GM12878 (cell line): ENCODE measurements around the gene ALMS1. TPM values are rescaled to one million over a fixed set of nuclear protein-coding genes. Genes with fewer than 3 reads are reported as not detected.

Source experiments
- ATAC-seq: fragments of 200-7000 bp; cut with Tn5 transposase; 3 replicates; pipeline ENCODE4 v1.9.1; 2020; ENCODE audit warnings: mild to moderate bottlenecking, moderate library complexity
- BruUV-seq: library from RNA; stranded (reverse); fragments of 400-500 nt; replicated peaks from 2 replicates; lab custom pipeline; 2021; lab: Mats Ljungman, UMichigan
- CTCF ChIA-PET: fragments of 300-600 bp; sonication (Branson Sonifier 250); formaldehyde crosslinking; extraction: SDS; loops from one replicate; lab custom pipeline; 2021; ENCODE audit warnings: inconsistent platforms; lab: Yijun Ruan, JAX
- POLR2A ChIA-PET: fragments of 350-600 bp; formaldehyde crosslinking; extraction: SDS; loops from one replicate; lab custom pipeline; 2021; ENCODE audit warnings: inconsistent platforms; lab: Charles Lee
- RAD21 ChIA-PET: fragments of 300-600 bp; sonication (Branson Sonifier 250); formaldehyde crosslinking; loops from one replicate; lab custom pipeline; 2023; ENCODE audit warnings: antibody characterized with exemption; ENCODE audit not compliant: unreplicated experiment; lab: Charles Lee
- SMC1A ChIA-PET: fragments of 300-600 bp; sonication (Branson Sonifier 250); formaldehyde crosslinking; loops from one replicate; lab custom pipeline; 2023; ENCODE audit not compliant: unreplicated experiment, uncharacterized antibody; lab: Charles Lee
- DNase-seq: peaks from one replicate; pipeline ENCODE4 v3.0.0-alpha.2; 2011; ENCODE audit warnings: low read depth, low spot score
- FAIRE-seq: peaks from 3 replicates; lab custom pipeline; 2011; peaks lifted over from hg19 to GRCh38; lab: Jason Lieb, UNC
- H2AFZ ChIP-seq: 2 replicates; pipeline ENCODE4 v1.6.0; 2011; ENCODE audit warnings: low read depth, low read length, control low read depth; ENCODE audit not compliant: control insufficient read depth
- H3K27ac ChIP-seq: 2 replicates; pipeline ENCODE4 v1.5.1; 2011; ENCODE audit warnings: control low read depth; ENCODE audit not compliant: control insufficient read depth, insufficient read depth
- H3K27me3 ChIP-seq, 2 experiments: replicated peaks in 1 of 2; 2 replicates each; pipeline versions ENCODE4 v1.6.0 to v1.6.1; 2011; ENCODE audit warnings: low read length in 1 of 2; ENCODE audit not compliant: control insufficient read depth in 2 of 2, insufficient read depth in 2 of 2
- H3K36me3 ChIP-seq, 2 experiments: 2 replicates each; pipeline ENCODE4 v1.5.1; 2011; ENCODE audit warnings: low read length in 1 of 2; ENCODE audit not compliant: control insufficient read depth in 2 of 2, insufficient read depth in 2 of 2
- H3K4me1 ChIP-seq: 2 replicates; pipeline ENCODE4 v1.6.1; 2011; ENCODE audit warnings: mild to moderate bottlenecking, low read length, moderate library complexity, mixed read lengths; ENCODE audit not compliant: control insufficient read depth, insufficient read depth
- H3K4me2 ChIP-seq: 2 replicates; pipeline ENCODE4 v1.6.0; 2011; ENCODE audit warnings: control low read depth; ENCODE audit not compliant: control insufficient read depth, insufficient read depth
- H3K4me3 ChIP-seq: fragments of 200-600 bp; sonication (generic); 2 replicates; pipeline ENCODE4 v1.5.1; 2016
- H3K79me2 ChIP-seq: 2 replicates; pipeline ENCODE4 v1.6.0; 2011; ENCODE audit warnings: low read length; ENCODE audit not compliant: control insufficient read depth, insufficient read depth
- H3K9ac ChIP-seq: 2 replicates; pipeline ENCODE4 v1.8.0; 2011; ENCODE audit warnings: low read length, control low read depth, mixed read lengths; ENCODE audit not compliant: control insufficient read depth, insufficient read depth
- H3K9me3 ChIP-seq: replicated peaks from 3 replicates; pipeline ENCODE4 v1.5.1; 2011; ENCODE audit warnings: mild to moderate bottlenecking, low read length; ENCODE audit not compliant: control insufficient read depth, insufficient read depth
- H4K20me1 ChIP-seq: 2 replicates; pipeline ENCODE4 v1.6.0; 2011; ENCODE audit not compliant: control insufficient read depth, insufficient read depth
- ASH2L ChIP-seq: fragments of 300-600, 200-600 bp; sonication (generic); IDR thresholded peaks from 2 replicates; pipeline ENCODE4 v1.6.1; 2017; ENCODE audit warnings: low read depth, mild to moderate bottlenecking, borderline replicate concordance
- CREB1 ChIP-seq: IDR thresholded peaks from 2 replicates; pipeline ENCODE4 v1.6.1; 2012; ENCODE audit warnings: low read depth, mild to moderate bottlenecking, inconsistent platforms
- FOXK2 ChIP-seq: fragments of 450-650 bp; IDR thresholded peaks from 2 replicates; pipeline ENCODE4 v1.6.1; 2017; ENCODE audit warnings: mild to moderate bottlenecking, moderate library complexity
- RB1 ChIP-seq: fragments of 450-650 bp; formaldehyde crosslinking; IDR thresholded peaks from 2 replicates; pipeline ENCODE4 v1.6.1; 2017; ENCODE audit warnings: mild to moderate bottlenecking, borderline replicate concordance
- SP1 ChIP-seq: IDR thresholded peaks from one replicate; pipeline ENCODE4 v1.6.1; 2011; ENCODE audit warnings: low read depth, low read length
- ZNF687 ChIP-seq: fragments of 450-650 bp; IDR thresholded peaks from 2 replicates; pipeline ENCODE4 v1.6.1; 2017; ENCODE audit warnings: mild to moderate bottlenecking, moderate library complexity
- WGBS: methylation state at CpG from one replicate; pipeline ENCODE4 v1.1.6; 2016; ENCODE audit warnings: low lambda C conversion rate; ENCODE audit not compliant: insufficient replicate concordance, insufficient coverage; ENCODE audit errors: missing lambda C conversion rate; 5-methylcytosine and 5-hydroxymethylcytosine counted together
- in situ Hi-C: fragments of 300-500 bp; cut with MboI; formaldehyde crosslinking; loops from 9 replicates; pipeline ENCODE4 v1.14.3; 2018; ENCODE audit warnings: mixed read lengths
- intact Hi-C: fragments of 100-400 bp; cut with micrococcal nuclease; formaldehyde crosslinking; loops from one replicate; pipeline ENCODE4 v1.14.2; 2022; ENCODE audit not compliant: unreplicated experiment
- polyA plus RNA-seq, 11 experiments: library from polyadenylated mRNA; depleted of rRNA in 4 of 11; unstranded in 6 of 11; stranded (reverse) in 5 of 11; fragments of >200 nt; fragmentation: Nextera tagmentation in 4 of 11; fragmentation: Illumina TruSeq in 1 of 11; extraction: Ambion mirVana in 4 of 11; extraction: Trizol in 1 of 11; gene quantifications; 1 replicate in 1 of 11; 2 replicates in 10 of 11; pipeline versions ENCODE4 v1.2.1 to v1.2.3, GENCODE V29; 2011 to 2016; ENCODE audit warnings: inconsistent platforms in 2 of 11, missing spikeins in 2 of 11, low read depth in 1 of 11
- total RNA-seq, 4 experiments: library from RNA; depleted of rRNA in 3 of 4; stranded (reverse); fragments of >200 nt in 3 of 4; fragmentation: Illumina TruSeq in 1 of 4; extraction: Trizol in 1 of 4; gene quantifications; 2 replicates each; pipeline versions ENCODE4 v1.2.1 to v1.2.3, GENCODE V29; 2013 to 2021

The ALMS1 gene
- total and polyA plus RNA-seq, 10 of the 15 experiments (the other 5 are each of a cell fraction or from before 2014, with no cell fraction given): 1.1 to 25.8 (median 10.6) TPM

- H3K27ac ChIP-seq: no peak overlapping the region
- FAIRE-seq (no peak), ATAC-seq (no peak), DNase-seq (no peak)
- peaks cover 5% of the 10 kb centered on the region; the same call in 2 of the 3 replicates for H3K9me3 ChIP-seq
- ChIA-PET CTCF (no interaction called here), SMC1A (no interaction called here), RAD21 (no interaction called here), POLR2A (no interaction called here)
- no peaks in the 10 kb centered on the region for H3K27me3 ChIP-seq
- H3K4me3 ChIP-seq: no peak overlapping the region
- H3K36me3 ChIP-seq: peaks cover 0 to 2% of the 10 kb centered on the region in 2 experiments; a peak in 1 of 4 replicates
- 97% methylated on average over 9 of the region's 9 CpGs for WGBS
- BruUV-seq: no TSS peak
- H3K9ac ChIP-seq: no peak overlapping the region
- no peaks in the 10 kb centered on the region; the same call in 1 of the 2 replicates for H3K4me1 ChIP-seq
- no peaks in the 10 kb centered on the region for H4K20me1 ChIP-seq
- in situ Hi-C loops: no loop called here
- intact Hi-C loops: no loop called here
- H3K79me2 ChIP-seq: no peaks in the 10 kb centered on the region; the same call in none of the 2 replicates
- H3K4me2 ChIP-seq: no peak overlapping the region
- no peak overlapping the region for H2AFZ ChIP-seq
- TF ChIP-seq FOXK2 (no peak), ZNF687 (no peak), ASH2L (no peak), SP1 (no peak), CREB1 (no peak), RB1 (no peak)
Observed at GRCh38 chr2:73402386-73403103, 16.9 kb downstream of the ALMS1 start.
